Left kidney (tissue), 1 donor: Measurements from ENCODE around the gene ZC3H13. TPM values are rescaled to one million over a fixed set of nuclear protein-coding genes. Genes with fewer than 3 reads are reported as not detected.

Experiments used
- polyA plus RNA-seq: library from polyadenylated mRNA; unstranded; fragments of 120-200 nt; gene quantifications from one replicate; pipeline ENCODE4 v1.2.1, GENCODE V29; 2013; ENCODE audit not compliant: insufficient read length

ZC3H13 gene
- polyA plus RNA-seq, 1 donor = 82.2 TPM

Other genes starting within 250 kb of the ZC3H13 start
- gene SIAH3, start 201.0 kb downstream of the ZC3H13 start, polyA plus RNA-seq = 1.2 TPM
- 0.27 TPM for gene CPB2, start 52.3 kb upstream of the ZC3H13 start, polyA plus RNA-seq
- 9.2 TPM for gene LCP1, start 129.4 kb upstream of the ZC3H13 start, polyA plus RNA-seq
- gene LRRC63, start 159.2 kb upstream of the ZC3H13 start, polyA plus RNA-seq = 0.18 TPM